ENCODE data around the gene SAMD7. TPM values are rescaled to one million over a fixed set of nuclear protein-coding genes. Genes with fewer than 3 reads are reported as not detected.

The SAMD7 gene
- total RNA-seq, 1 experiment from 2014 or later, result not detected

DNA sequence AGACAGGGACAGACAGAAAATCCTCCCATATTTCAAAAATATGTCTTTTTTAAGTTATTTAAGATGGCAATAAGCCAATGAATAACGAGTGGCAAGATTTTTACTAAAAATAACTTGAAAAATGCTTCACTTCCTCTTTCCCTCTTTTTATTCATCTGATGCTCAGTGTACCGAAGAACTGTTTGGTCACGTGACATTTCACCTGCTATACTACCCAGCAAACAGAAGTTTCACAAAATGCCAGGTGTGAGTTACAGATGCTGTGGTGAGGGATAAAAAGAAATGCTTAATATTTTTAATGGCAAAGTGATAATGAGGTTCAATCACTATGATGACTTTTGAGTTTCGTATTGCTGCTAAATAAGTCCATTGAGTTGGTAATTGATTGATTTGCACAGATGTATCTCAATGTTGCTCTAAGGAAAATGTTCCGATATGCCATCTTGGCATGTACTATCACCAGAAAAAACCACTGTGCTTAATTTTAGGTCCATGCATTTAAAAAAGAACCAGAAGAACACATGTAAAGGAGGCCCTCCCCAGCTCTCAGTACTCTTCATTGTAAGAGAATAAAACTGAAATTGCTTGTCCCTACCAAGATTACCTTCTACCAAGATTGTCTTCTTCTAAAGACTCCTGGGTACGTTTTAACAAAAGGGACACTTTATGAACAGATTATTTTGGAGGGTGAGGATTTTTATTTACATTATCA lies 29.3 kb downstream of the SAMD7 start:
- Histone ChIP-seq H3K27ac (ENCODE audit: low read depth, low read length, poor library complexity, severe bottlenecking) (no peak overlapping the region), H3K9me3 (ENCODE audit: low read depth, low read length, poor library complexity, severe bottlenecking) (no peaks in the 10 kb centered on the region), H3K36me3 (ENCODE audit: insufficient read depth, low read length, poor library complexity, severe bottlenecking) (no peaks in the 10 kb centered on the region), H3K4me1 (ENCODE audit: insufficient read depth, low read length, poor library complexity, severe bottlenecking) (no peaks in the 10 kb centered on the region), H3K4me3 (ENCODE audit: low read depth, low read length, poor library complexity, severe bottlenecking) (no peak overlapping the region), H3K27me3 (replicated peaks; ENCODE audit: insufficient read depth, low read depth, low read length, poor library complexity) (peaks cover under 1% of the 10 kb centered on the region)
- no TSS peak for BruUV-seq (replicated peaks)
- TF ChIP-seq, protein P1, sequence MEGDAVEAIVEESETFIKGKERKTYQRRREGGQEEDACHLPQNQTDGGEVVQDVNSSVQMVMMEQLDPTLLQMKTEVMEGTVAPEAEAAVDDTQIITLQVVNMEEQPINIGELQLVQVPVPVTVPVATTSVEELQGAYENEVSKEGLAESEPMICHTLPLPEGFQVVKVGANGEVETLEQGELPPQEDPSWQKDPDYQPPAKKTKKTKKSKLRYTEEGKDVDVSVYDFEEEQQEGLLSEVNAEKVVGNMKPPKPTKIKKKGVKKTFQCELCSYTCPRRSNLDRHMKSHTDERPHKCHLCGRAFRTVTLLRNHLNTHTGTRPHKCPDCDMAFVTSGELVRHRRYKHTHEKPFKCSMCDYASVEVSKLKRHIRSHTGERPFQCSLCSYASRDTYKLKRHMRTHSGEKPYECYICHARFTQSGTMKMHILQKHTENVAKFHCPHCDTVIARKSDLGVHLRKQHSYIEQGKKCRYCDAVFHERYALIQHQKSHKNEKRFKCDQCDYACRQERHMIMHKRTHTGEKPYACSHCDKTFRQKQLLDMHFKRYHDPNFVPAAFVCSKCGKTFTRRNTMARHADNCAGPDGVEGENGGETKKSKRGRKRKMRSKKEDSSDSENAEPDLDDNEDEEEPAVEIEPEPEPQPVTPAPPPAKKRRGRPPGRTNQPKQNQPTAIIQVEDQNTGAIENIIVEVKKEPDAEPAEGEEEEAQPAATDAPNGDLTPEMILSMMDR (conservative IDR thresholded peaks at IDR 0.05; ENCODE audit: low read depth, low read length), result no peak
- no peak for TF ChIP-seq EZH2 (IDR thresholded peaks at IDR 0.05; ENCODE audit: borderline replicate concordance, low read depth, low read length, poor library complexity, severe bottlenecking)
- DNase-seq (ENCODE audit: low spot score), result no peak
- ChIA-PET CTCF (no interaction called here), POLR2A (ENCODE audit: low non-redundant PET) (no interaction called here)
- intact Hi-C loops (cut with micrococcal nuclease; ENCODE audit: unreplicated experiment), result no loop called here

DNA sequence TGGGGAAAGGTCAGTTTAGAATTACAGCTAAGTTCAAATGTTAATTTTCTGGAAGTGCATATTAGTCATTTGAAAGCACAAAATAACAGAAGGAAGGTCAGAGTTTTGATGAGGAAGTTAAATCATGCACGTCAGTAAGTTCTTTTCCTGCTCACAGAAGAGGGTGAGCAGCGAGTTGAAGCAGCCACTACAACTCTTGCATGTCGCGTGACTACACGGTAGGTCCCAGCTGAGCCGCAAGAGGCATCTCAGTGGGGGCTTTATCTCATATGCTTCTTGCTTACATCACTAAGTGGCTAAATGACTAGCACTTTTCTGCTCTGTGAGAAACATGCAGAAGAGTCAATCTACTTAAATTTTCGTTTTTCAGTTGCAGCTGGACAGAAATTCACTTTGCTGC lies 33.9 kb downstream of the SAMD7 start:
- Histone ChIP-seq H3K9me3 (ENCODE audit: low read depth, low read length, poor library complexity, severe bottlenecking) (no peaks in the 10 kb centered on the region), H3K4me3 (ENCODE audit: low read depth, low read length, poor library complexity, severe bottlenecking) (no peak overlapping the region), H3K4me1 (ENCODE audit: insufficient read depth, low read length, poor library complexity, severe bottlenecking) (no peaks in the 10 kb centered on the region), H3K27me3 (replicated peaks; ENCODE audit: insufficient read depth, low read depth, low read length, poor library complexity) (no peaks in the 10 kb centered on the region), H3K27ac (ENCODE audit: low read depth, low read length, poor library complexity, severe bottlenecking) (no peak overlapping the region), H3K36me3 (ENCODE audit: insufficient read depth, low read length, poor library complexity, severe bottlenecking) (no peaks in the 10 kb centered on the region)
- CTCF ChIA-PET, result no interaction called here
- TF ChIP-seq, protein P1 (conservative IDR thresholded peaks at IDR 0.05; ENCODE audit: low read depth, low read length), result no peak
- no peak for TF ChIP-seq EZH2 (IDR thresholded peaks at IDR 0.05; ENCODE audit: borderline replicate concordance, low read depth, low read length, poor library complexity, severe bottlenecking)
- DNase-seq (ENCODE audit: low spot score), result peak; percentile 36
- POLR2A ChIA-PET (ENCODE audit: low non-redundant PET), result no interaction called here
- intact Hi-C loops (cut with micrococcal nuclease; ENCODE audit: unreplicated experiment), result no loop called here
- BruUV-seq (replicated peaks), result no TSS peak

DNA sequence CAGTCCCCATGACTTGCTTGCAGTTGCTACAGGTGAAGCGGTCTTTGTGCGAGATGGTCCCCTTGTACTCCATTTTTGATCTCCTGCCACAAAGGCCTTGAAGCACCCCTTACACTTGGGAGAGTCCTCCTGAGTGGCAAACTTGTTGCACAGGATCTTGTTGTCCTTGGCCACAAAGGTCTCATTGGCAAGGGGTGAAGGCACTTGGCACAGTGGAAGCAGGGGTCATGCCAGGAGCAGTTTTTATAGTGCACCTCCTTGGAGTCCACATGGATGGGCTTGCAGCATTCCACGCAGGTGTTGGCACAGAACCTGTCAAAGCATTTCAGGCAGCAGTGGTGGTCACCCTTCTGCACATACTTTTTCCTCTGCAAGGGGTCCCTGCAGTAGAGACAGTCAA lies 35.0 kb downstream of the SAMD7 start:
- no peaks in the 10 kb centered on the region for H3K27me3 ChIP-seq (replicated peaks; ENCODE audit: insufficient read depth, low read depth, low read length, poor library complexity)
- no peaks in the 10 kb centered on the region for H3K36me3 ChIP-seq (ENCODE audit: insufficient read depth, low read length, poor library complexity, severe bottlenecking)
- POLR2A ChIA-PET (ENCODE audit: low non-redundant PET), result no interaction called here
- no peak overlapping the region for H3K4me3 ChIP-seq (ENCODE audit: low read depth, low read length, poor library complexity, severe bottlenecking)
- intact Hi-C loops (cut with micrococcal nuclease; ENCODE audit: unreplicated experiment), result no loop called here
- DNase-seq (ENCODE audit: low spot score), result no peak
- no peaks in the 10 kb centered on the region for H3K4me1 ChIP-seq (ENCODE audit: insufficient read depth, low read length, poor library complexity, severe bottlenecking)
- H3K9me3 ChIP-seq (ENCODE audit: low read depth, low read length, poor library complexity, severe bottlenecking), result no peaks in the 10 kb centered on the region
- BruUV-seq (replicated peaks), result no TSS peak
- CTCF ChIA-PET, result no interaction called here
- no peak overlapping the region for H3K27ac ChIP-seq (ENCODE audit: low read depth, low read length, poor library complexity, severe bottlenecking)
- no peak for TF ChIP-seq EZH2 (IDR thresholded peaks at IDR 0.05; ENCODE audit: borderline replicate concordance, low read depth, low read length, poor library complexity, severe bottlenecking)
- TF ChIP-seq, protein P1 (conservative IDR thresholded peaks at IDR 0.05; ENCODE audit: low read depth, low read length), result no peak

Data from A673 (cell line).